ENCODE results near the gene CLCN7. TPM values are rescaled to one million over a fixed set of nuclear protein-coding genes. Genes with fewer than 3 reads are reported as not detected.

The CLCN7 gene
- total and polyA plus RNA-seq, 2 of the 4 experiments (the other 2 are of a cell fraction) = 10.8 to 45.2 TPM

DNA sequence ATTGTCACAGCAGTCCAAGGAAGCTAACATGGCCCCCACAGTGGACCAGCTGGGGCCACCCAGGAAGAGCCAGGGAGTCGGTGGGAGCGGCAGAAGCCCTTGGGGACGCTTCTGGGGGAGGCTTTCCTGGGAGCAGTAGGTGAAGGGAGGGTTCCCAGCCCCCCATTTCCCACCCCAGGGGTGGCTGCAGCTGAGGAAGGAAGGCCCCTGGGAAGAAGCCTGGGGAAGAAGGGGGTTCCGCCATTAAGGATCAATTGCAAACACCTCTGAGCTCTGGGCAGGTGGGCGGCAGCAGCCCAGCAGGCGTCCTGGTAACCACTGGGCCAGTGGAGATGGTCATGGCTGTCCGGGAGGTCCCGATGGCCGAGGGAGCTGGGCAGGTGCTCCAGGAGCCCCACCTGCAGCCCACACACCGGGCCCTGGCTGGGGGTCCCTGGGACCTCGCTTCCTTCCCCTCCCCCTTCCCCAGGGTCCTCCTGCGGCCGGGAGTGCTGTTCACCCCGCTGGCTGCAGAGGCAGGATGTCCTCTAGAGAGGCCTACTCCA is 44.5 kb downstream of the CLCN7 start:
- H3K23ac ChIP-seq (ENCODE audit: low read depth, low read length) = no peak overlapping the region
- no peaks in the 10 kb centered on the region for H3K9me1 ChIP-seq (ENCODE audit: insufficient read depth, low read length)
- H3K4me2 ChIP-seq (ENCODE audit: low read depth, low read length) = no peak overlapping the region
- no peak overlapping the region for H4K8ac ChIP-seq (ENCODE audit: low read depth in 2 of 2, low read length in 2 of 2)
- no peak overlapping the region for H3K56ac ChIP-seq (ENCODE audit: extremely low read depth, insufficient read depth, low read length)
- no peak overlapping the region for H2BK20ac ChIP-seq (ENCODE audit: low read depth, low read length)
- no peak overlapping the region for H2BK5ac ChIP-seq (ENCODE audit: low read depth, low read length, poor library complexity, severe bottlenecking)
- H3K4me3 ChIP-seq (ENCODE audit: insufficient read depth, low read depth, low read length) = no peak overlapping the region
- H4K20me1 ChIP-seq (ENCODE audit: insufficient read depth, low read length) = no peaks in the 10 kb centered on the region
- intact Hi-C loops (cut with micrococcal nuclease) (no loop called here), dilution Hi-C loops (cut with HindIII; ENCODE audit: low sequenced_read_pairs, unreplicated experiment) (no loop called here), in situ Hi-C loops (cut with MboI; ENCODE audit: low sequenced_read_pairs) (no loop called here)
- no TSS peak for BruUV-seq (replicated peaks)
- no peak overlapping the region for H3K4ac ChIP-seq (ENCODE audit: low read depth, low read length)
- H4K91ac ChIP-seq (ENCODE audit: insufficient read depth, low read depth, low read length) = no peak overlapping the region
- peaks cover 10% of the 10 kb centered on the region; the same call in 1 of the 2 replicates for H3K27me3 ChIP-seq (ENCODE audit: control insufficient read depth, insufficient read depth, low read length)
- H3K36me3 ChIP-seq (ENCODE audit: control insufficient read depth, insufficient read depth, low read length) = no peaks in the 10 kb centered on the region
- H2AK5ac ChIP-seq (ENCODE audit: low read depth, low read length) = no peak overlapping the region
- DNase-seq (no peak), ATAC-seq (ENCODE audit: low read depth) (no peak)
- H3K4me1 ChIP-seq (ENCODE audit: control insufficient read depth, insufficient read depth, low read length) = no peaks in the 10 kb centered on the region
- no peak overlapping the region for H2AFZ ChIP-seq (replicated peaks; ENCODE audit: low read length, poor library complexity)
- no peak overlapping the region for H3K27ac ChIP-seq (ENCODE audit: insufficient read depth, low read length)
- no peak overlapping the region for H3K18ac ChIP-seq (ENCODE audit: low read depth, low read length)
- H3K14ac ChIP-seq (replicated peaks; ENCODE audit: low read depth, low read length) = no peak overlapping the region
- H2BK15ac ChIP-seq (ENCODE audit: low read depth, low read length) = no peak overlapping the region
- H3K9ac ChIP-seq (ENCODE audit: low read depth, low read length) = no peak overlapping the region
- H3K79me1 ChIP-seq (ENCODE audit: low read depth in 1 of 2, low read length in 2 of 2) = no peaks in the 10 kb centered on the region
- ChIA-PET POLR2A (ENCODE audit: unreplicated experiment) (no interaction called here), CTCF (no interaction called here)
- TF ChIP-seq MXI1 (IDR thresholded peaks at IDR 0.05; ENCODE audit: borderline replicate concordance, low read depth, low read length) (no peak), MAZ (IDR thresholded peaks at IDR 0.05; ENCODE audit: borderline replicate concordance, low read depth, low read length) (no peak), ELK1 (IDR thresholded peaks at IDR 0.05; ENCODE audit: borderline replicate concordance, low read depth, low read length) (no peak), RFX5 (IDR thresholded peaks at IDR 0.05; ENCODE audit: low read depth, low read length) (no peak), CTCF (conservative IDR thresholded peaks at IDR 0.05; ENCODE audit: low read depth, low read length) (no peak), POLR2A (IDR thresholded peaks at IDR 0.05; ENCODE audit: low read depth, low read length) (no peak), BHLHE40 (IDR thresholded peaks at IDR 0.05; ENCODE audit: low read depth, low read length) (no peak), MAFK (IDR thresholded peaks at IDR 0.05; ENCODE audit: low read depth, low read length) (no peak), CHD1 (IDR thresholded peaks at IDR 0.05; ENCODE audit: low read depth, low read length) (no peak), RCOR1 (IDR thresholded peaks at IDR 0.05; ENCODE audit: insufficient replicate concordance, low read length) (no peak), SMC3 (IDR thresholded peaks at IDR 0.05; ENCODE audit: low read depth, low read length) (no peak), CEBPB (IDR thresholded peaks at IDR 0.05; ENCODE audit: low read depth, low read length) (no peak), FOS (IDR thresholded peaks at IDR 0.05; ENCODE audit: low read depth, low read length) (no peak), NFE2L2 (IDR thresholded peaks at IDR 0.05; ENCODE audit: low read depth, low read length) (no peak)
- no peak overlapping the region for H4K5ac ChIP-seq (ENCODE audit: low read depth, low read length)
- H2AK9ac ChIP-seq (replicated peaks; ENCODE audit: low read depth, low read length, poor library complexity) = no peak overlapping the region
- H3K9me3 ChIP-seq (ENCODE audit: control insufficient read depth, insufficient read depth, low read length) = no peaks in the 10 kb centered on the region
- no CpG with 5 or more reads among the region's 14 CpGs for whole genome bisulfite sequencing, 2 experiments (ENCODE audit: extremely low coverage in 2 of 2, insufficient read length in 1 of 2)
- no peak overlapping the region for H2BK120ac ChIP-seq (ENCODE audit: low read depth, low read length)

All from IMR-90 (cell line).